HG03354 (cell line): Measurements from ENCODE around the gene DHRS7.
"Not testable (repeated sequence)": the region's sequence is repeated elsewhere in the genome, so short reads cannot be mapped to it uniquely, and the experiment has no call there.

Experiments used
- ATAC-seq: cut with Tn5 transposase; IDR thresholded peaks from one replicate; pipeline ENCODE4 v1.9.1; 2021; ENCODE audit warnings: mild to moderate bottlenecking; ENCODE audit not compliant: unreplicated experiment, poor library complexity, severe bottlenecking

The DHRS7 gene

DNA sequence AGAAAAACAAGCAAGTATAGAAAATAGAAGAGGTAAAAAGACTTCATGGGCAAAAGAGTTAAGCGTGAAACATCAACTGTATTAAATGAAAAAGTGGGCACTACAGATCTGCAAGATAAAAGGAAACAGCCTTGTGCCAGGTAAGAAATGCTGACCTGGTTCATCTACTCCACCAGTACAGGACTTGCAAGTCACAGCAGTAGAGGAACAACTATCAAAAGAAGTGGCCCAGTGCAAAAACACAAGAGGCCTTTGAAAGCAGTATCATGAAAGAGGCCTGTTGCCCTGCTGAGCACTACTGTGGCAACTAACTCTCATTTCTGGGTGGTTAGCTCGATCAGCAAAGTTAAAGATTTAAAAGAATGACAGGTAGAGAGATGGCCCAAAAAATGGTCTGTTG, 10.5 kb downstream of the DHRS7 start:
- no peak for ATAC-seq

DNA sequence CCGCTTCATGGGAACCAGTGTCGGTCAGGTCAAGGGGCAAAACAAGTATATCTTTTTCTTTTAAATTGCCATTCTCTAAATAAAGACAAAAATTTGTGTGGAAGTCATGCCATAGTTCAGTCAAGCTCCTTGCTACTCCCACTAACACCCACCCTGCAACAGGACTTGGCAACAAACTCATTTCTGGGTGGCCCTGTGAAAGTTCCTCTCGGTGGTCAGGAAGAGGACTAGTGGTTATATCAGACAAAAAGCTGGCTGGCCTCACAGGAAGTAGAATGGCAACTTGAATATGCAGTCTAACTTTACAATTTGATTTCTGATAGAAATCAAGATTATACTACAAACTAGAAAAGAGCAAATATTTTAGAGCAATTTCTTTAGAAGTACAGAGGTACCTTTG, 11.2 kb downstream of the DHRS7 start:
- no peak for ATAC-seq

DNA sequence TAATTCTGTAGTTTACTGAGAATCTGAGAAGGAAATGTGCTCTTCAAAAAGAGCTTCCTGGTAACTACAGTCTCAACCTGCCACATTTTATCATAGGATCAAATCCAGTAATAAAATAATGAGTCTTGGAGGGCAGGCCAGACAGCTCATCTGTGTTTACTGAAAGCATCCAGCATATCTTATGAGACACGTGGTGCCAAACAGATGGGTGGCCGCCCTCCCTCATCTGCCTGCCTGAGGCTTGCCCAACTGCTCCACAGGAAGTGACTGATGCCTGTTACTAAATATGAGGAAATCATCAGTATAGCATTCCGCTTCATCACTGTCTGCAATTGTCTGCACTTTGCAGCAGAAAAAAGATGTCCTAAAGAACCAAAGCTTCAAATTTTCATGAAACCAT, 13.5 kb downstream of the DHRS7 start:
- ATAC-seq: peak; percentile 96

DNA sequence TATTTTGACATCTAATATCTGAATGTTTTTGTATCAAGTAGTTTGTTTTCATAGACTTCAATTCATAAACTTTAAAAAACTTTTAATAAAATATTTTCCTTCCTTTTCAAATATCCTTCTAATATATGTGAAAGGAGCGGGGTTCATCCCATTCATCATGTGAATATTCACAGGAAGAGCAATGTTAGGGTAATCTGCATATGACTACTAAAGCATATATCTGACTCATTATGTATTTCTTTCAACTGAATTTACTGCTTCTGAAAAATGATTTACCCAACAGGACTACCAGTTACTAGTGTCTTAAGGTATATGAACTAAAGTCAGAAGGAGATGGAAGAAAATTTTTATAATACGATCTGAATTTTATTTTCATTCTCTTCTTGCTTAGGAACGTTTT, 30.5 kb downstream of the DHRS7 start:
- ATAC-seq: no peak

DNA sequence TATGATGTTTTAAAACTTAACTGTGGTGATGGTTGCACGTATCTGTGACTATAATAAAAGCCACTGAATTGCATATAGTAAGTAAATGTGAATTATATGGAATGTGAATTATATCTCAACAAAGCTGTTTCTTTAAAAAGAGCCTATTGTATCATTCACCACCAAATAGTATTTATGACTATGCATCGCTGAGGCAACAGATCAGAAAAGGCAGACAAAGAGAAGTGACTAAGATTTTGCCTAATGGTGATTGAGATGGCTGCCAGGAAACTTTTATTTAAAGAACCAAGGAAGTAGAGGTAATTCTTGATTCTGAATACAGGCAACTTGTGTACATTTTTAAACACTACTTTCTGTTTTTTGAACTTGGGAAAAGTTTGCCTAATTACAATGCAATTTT, 31.7 kb downstream of the DHRS7 start:
- no peak for ATAC-seq

DNA sequence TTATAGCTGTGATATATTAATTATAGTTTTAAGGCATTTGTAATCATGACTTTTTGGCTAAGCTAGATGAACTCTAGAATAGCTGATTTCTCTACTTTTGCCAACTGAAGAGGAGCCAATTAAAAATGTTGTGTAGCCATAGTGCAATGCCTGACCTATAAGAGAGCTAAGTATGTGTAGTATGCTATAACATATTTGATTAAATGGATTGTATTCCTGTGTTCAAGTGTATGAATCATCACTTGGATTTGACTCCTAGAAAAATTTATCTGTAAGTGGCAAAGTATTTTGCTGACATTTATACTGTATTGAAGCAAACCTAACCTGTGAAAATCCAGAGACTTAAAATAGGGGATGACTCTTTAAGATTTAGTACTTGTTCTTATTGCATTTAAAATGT, 39.3 kb downstream of the DHRS7 start:
- ATAC-seq: no peak

DNA sequence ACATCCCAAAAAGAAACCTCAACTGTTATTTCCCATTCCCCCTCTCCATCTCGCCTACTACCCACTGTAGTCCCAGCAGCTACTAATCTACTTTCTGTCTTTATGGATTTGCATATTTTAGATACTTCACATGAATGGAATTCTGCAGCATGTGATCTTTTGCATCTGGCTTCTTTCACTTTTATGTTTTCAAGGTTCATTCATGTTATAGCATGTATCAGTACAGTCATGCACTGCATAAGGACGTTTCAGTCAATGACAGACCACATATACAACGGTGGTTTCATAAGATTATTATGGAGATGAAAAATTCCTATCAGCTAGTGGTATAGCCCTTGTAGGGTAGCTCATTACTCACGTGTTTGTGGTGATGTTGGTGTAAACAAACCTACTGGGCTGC, 49.0 kb downstream of the DHRS7 start:
- no peak for ATAC-seq

DNA sequence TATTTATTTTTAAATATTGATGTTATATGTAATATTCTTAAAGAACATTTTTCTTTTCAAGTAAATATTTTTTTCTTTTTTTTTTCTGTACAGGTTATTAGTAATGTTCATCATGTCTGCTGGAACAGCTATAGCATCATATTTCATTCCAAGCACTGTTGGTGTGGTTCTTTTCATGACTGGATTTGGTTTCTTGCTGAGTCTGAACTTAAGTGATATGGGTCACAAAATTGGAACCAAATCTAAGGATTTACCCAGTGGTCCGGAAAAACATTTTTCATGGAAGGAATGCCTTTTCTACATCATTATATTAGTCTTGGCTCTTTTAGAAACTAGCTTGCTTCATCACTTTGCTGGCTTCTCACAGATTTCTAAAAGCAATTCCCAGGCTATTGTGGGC, 50.3 kb downstream of the DHRS7 start:
- ATAC-seq: no peak

DNA sequence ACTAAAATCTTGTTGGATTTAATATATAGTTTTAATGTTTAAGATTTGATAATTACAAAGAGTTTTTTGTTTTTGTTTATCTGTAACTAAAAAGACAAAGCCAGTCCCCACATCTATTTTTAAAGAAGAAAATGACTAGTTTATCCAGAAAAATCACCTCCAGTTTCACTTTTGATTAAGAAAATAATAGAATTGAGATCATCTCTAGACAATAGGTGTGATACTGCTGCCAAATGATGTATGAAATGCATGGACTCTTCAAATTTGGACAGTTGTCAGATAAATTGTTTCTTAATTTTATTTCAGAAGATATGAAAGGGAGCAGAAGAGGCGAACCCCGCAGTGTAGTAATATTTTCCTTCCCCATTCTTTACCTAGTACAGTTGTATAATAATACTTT, 53.5 kb downstream of the DHRS7 start:
- no peak for ATAC-seq

DNA sequence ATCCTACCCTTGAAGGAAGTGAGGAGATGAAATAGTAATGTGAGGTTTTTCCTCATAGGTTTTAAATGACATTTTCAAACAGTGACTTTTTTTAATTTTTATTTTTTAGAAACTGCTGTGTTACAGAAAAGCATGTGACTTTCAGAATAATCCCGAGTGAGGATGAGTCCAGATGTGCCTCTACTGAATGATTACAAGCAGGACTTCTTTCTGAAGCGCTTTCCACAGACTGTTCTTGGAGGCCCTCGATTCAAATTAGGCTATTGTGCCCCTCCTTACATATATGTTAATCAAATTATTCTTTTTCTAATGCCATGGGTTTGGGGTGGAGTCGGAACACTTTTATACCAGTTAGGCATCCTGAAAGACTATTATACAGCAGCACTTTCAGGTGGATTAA, 57.7 kb downstream of the DHRS7 start:
- no peak for ATAC-seq

DNA sequence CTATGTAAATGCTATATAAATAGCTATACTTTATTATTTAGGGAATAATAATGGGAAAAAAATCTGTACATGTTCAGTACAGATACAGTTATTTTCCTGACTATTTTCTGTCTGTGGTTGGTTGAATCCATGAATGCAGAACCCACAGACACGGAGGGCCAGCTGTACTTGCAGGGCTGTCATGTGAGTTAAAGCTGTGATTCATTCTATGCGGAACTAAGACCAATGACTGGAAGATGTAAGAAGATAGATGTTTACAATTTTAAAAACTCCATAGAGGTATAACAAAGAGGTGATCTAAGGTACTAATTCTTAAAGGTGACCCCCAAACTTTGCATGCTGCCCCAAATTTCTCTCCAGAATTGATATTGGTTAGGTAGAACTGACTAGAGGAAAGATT, 58.9 kb downstream of the DHRS7 start:
- ATAC-seq: no peak

DNA sequence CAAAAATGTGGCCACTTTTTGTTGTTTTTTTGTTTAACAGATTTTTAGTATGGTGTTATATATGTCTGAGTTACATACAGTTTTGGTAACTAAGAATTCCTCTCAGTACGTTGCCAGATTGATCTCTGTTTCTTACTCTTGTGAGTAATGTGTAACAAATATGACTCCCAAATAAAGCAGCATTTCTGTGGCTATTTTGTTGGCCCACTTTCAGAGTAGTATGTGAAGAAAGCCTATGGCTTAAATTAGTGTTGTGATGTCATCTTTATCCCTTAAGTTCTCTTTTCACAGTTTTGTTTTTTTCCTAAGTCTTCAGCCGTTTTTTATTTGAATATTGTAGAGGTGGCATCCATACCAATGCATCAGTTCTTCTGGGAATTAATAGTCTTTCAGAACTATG, 62.8 kb downstream of the DHRS7 start:
- no peak for ATAC-seq

DNA sequence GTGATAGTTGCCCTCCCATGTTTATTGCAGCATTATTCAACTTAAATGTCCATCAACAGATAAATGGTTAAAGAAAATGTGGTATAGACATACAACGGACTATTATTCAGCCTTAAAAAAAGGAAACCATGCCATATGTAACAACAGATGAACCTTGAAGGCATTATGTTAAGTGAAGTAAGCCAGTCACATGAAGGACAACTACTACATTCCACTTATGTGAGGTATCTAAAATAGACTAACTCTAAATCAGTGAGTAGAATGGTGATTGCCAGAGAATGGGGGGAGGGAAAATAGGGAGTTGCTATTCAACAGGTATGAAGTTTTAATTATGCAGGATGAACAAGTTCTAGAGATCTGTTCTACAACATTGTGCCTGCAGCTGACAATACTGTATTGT, 63.4 kb downstream of the DHRS7 start:
- no peak for ATAC-seq

DNA sequence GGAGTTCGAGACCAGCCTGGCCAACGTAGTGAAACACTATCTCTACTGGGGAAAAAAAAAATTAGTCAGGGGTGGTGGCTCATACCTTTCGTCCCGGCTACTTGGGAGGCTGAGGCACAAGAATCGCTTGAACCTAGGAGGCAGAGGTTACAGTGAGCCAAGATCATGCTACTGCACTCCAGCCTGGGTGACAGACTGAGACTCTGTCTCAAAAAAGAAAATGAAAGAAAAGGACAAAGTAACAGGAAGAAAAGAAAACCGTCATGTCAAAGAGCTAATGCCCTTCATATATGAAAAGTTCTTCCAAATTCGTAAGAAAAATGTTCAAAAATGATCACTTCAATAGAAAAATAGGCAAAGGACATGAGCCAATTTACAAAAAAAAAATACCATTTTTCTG, 65.3 kb downstream of the DHRS7 start:
- ATAC-seq: not testable (repeated sequence)

DNA sequence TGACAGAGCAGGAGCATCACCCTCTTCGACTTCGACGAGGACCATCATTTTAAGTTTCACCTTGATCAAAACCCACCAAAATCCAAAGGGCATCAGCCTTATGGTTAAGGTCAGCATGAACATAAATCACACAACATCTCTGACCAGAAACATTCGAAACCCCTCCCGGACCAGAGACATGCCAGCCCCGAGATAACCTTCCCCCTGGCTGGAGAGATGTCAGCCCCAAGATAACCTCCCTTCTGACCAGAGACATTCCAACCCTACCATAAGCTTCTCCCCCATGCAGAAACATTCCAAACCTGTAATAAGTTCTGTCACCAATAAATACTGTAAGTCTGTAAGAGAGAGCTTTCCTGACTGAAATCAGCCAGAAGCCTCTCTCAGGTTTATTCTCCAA, 67.2 kb downstream of the DHRS7 start:
- ATAC-seq: no peak

DNA sequence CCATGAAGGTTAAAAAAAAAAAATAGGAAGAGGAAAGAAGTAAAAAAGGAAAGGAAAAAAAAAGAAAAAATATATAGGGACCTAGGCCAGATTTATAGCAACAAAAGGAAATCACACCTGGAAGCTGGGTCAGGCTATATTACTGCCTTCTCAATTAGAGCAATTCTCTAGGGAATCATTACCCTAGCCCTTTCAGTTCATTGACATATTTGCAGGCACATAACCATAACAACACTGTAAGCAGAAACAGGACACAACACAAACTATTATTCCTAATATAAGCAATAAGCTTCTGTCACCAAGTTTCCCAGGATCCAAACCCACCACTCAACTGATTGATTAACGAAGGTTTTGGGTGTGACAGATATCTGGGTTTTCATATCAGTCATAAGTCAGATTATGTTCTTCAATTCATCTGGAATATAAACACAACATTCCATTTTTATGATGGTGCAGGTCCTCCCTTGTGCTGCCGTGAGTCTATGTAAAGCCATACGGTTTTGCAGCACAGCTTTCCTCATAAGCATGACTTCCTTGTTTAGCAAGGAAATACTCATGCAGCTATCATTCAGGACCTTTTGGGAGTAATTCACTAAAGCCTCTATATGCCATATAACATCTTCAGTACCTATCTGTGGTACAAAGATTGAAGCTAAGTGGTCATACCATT, 69.3 kb downstream of the DHRS7 start:
- ATAC-seq: no peak

DNA sequence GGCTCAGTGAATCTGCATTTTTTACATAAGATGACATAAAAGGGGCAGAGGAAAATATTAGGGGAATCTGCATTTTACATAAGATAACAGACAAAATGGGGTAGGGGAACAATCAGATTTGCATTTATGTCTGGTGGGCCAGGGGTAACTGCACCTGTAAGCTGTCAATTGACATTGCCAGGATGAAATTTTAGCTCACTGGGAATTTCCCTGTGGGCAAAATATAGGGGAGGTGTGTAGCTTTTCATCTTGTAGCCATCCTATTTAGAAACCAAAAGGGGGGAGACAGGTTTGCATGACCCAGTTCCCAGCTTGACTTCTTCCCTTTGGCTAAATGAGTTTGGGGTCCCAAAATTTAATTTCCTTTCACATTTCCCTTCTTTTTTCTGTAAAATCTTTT, 70.0 kb downstream of the DHRS7 start:
- no peak for ATAC-seq

DNA sequence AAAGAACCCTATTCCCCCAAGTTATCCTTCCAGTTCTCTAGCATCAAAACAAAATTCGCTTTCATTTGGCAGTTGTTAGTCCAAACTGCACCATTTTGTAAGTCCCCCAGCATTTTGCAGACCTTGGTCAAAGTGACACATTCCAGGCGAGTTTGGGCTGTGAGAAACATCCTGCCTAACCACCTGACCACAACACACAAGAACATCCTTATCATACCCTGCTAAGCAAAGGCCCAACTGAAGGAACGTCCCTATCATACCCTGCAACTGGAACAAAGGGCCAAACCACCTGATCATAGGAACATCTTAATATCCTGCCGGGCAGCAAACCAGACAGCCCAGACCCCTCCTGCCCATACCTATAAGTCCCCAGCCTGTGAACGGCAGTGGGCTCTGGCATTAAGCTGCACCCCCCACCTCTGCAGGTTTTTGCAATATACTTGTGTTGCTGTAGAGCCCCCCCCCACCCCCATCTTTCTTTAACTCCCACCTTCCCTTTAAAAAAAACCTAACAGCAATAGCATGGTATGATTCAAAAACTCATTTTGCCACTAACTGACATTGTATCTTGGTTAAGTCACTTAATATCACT, 70.8 kb downstream of the DHRS7 start:
- ATAC-seq: no peak
